Fibroblast of skin of right quadriceps (primary cell): ENCODE results near the gene POMP.
A peak's percentile ranks its signal among the peaks of the same experiment; 100 is the strongest.

Source experiments
- DNase-seq: peaks from one replicate; pipeline ENCODE4 v3.0.0-alpha.2; 2013

The POMP gene, protein sequence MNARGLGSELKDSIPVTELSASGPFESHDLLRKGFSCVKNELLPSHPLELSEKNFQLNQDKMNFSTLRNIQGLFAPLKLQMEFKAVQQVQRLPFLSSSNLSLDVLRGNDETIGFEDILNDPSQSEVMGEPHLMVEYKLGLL

DNA sequence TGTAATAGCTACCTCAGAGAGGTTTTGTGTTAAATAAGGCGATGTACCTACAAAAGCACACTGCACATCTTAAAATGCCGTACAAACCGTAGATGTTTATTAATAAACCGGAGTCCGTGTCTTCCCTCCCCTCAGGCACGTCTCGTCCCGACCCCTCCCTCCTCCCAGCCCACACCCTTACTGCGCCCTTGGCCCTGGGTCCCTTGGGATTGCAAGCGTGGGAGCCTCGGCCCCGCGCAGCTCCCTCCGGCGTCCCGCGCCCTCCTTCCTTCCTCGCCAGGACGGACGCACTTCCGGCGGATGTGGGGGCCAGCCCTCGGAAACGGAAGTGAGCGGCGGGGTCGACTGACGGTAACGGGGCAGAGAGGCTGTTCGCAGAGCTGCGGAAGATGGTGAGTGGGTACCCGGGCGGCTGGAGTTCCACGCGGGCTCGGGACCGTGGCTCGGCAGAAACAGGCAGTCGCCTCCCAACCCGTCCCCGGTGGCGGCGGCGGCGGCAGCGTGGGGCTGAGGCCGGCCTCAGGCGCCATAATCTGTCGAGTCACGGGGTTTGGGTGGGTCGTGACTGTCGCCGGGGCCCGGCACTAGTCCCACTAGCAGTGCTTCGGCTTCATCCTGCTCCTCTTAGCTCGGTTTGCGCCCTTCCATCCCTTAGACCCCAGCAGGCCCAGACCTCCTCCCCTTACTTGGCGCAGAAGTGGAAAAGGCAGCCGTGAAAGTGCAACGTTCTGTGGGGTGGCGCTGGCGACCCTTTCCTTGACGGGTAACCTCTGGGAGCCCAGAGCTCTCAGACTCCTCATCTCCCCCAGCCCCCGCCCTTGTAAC, at the start of gene POMP:
Gene POMP (plus strand): TSS at position 335 of the 825 bp plus-strand sequence. CDS start 55 bp downstream, at position 390.
- DNase-seq: peak; percentile 91

DNA sequence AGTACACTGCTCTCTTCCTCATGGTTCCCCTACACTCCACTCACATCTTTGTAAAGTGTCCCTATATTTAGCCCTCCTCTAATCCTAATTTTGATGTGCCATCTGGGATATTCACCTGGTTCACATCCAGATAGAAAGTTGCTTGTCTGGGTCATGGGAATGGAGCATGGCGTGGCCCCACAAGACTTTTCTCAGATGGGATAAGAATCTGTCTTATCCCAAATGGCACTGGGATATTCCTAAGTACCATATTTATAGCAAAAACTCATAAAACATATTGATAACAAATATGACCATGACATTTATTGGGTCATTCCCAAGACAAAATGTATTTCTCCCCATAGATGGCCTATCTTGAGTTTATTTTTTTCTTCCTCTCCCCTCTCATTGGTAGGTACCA, 49.5 kb upstream of the POMP start:
- no peak for DNase-seq

- peak; percentile 88 for DNase-seq
These were observed 49.0 kb upstream of the POMP start for GRCh38 chr13:28609926-28610325.

GRCh38 chr13:28610996-28611395, 47.9 kb upstream of the POMP start:
- DNase-seq: no peak

DNA sequence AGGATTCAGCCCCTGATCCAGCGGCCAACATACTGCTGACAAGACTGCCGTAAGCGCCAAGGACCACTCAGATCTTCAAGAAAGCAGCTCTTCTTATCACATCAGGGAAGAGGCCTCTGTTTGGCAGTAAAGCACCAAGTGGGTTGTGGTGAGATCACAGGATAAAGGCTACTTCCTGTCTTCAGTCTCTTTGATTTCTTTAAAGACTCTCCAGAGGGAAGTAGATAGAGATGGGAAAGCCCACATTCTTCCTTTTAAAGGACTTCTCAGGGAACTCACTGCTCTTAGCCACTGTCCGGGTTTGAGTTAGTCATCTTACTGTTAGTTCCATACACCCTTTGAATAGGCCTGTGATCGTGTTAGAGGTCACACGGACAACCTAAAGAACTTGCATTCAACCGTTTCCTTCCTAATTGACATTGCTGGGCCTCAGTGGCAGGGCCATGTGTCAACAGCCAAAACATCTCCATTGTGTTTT, 47.2 kb upstream of the POMP start:
- peak; percentile 33 for DNase-seq

DNA sequence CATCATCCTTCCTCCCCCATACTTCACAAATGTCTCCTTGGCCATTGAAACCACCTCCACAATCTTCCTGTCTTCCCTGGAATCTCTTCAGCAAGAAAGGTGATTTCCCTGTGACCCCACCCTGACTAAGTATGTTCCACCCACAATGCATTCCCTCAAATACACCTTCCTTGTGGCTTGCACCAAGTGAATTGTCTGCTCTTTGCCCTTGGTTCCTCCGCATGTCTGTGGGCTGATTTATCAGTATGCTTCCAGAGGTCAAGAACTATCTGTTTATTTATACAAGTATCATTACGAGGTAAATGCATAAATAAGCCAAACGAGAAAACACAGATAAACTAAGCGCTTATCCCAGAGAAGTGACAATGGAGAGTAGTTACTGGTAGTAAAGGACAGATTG, 45.4 kb upstream of the POMP start:
- no peak for DNase-seq

DNA sequence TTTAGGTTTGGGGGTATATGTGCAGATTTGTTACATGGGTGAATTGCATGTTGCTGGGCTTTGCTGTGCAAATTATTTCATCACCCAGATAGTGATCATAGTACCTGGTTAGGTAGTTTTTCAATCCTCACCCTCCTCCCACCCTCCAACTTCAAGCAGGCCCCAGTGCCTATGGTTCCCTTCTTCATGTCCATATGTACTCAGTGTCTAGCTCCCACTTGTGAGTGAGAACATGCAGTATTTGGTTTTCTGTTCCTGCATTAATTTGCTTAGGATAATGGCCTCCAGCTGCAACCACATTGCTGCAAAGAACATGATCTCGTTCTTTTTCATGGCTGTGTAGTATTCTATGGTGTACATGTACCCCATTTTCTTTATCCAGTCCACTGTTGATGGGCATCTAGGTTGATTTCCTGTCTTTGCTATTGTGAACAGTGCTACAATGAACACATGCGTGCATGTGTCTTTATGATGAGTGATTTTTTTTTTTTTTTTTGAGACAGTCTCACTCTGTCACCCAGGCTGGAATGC, 42.9 kb upstream of the POMP start:
- no peak for DNase-seq

DNA sequence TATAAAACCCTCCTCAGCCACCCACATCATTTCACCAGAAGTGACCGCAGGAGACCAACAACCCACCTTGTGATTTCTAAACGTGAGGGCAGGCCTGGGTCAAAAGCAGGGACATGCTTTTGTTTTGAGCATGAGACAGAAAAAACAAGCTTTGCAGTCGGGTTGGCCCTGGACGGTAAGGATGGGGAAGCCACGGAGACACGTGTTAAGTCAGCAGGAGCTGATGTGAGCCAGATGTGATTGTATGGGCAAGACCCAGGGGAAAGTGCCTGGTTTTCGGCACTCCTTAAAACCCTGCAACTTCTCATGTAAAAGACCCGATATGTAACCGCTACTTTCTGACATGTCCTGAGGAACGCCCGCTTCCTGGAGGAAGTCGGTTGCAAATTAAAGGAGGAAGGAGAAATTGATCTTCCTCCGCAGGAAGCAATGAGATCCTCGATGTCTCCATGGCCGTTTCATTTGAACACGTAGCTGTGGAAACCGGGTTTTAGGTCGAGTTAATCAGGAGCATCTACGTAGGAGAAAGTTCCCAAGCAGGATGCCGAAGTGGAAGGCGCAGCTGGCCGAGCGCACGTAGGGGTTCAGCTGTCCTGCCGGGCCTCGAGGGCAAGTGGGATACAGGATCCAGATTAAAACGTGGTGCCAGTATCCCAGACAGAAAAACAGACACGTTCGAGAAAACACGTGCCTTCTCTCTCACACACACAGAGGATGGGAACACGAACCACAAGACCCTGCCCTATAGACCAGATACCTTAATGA, 40.5 kb upstream of the POMP start:
- DNase-seq: no peak

DNA sequence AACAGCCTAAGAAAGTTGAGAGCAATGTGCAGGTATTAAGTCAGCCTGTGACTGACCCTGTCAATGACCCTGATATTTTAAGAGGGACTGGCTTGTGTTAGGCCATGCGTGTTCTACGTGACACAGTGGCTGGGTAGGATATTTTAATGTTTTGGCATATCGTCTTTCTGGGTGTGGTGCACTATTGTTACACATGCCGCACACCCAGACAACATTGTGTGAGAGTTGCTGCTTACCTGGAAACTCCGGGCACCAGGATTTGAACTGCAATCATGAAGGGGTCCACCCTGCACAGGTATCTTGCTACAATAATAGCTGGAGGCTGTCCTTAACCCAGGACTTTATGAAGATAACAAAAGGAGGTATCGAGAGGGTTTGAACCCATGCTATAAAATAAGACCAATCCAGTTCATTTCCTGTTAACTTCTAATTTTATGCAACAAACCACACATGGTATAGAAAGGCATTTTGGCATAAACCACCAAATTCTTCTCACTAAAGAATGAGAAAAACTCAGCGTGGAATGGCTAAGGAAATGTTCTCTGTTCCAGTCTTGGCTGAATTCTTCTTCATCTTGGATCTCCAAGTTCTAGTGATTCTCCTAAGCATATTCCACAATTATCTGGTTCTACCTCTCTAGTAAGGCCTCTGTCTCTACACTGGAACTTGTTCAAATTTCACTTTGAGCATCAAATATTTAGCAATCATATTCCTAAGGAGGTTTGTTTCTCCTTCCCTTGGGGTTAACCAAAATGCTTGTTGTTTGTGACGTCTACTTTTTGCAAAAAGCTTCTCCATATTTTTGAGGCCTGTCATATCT, 38.7 kb upstream of the POMP start:
- DNase-seq: peak; percentile 72

DNA sequence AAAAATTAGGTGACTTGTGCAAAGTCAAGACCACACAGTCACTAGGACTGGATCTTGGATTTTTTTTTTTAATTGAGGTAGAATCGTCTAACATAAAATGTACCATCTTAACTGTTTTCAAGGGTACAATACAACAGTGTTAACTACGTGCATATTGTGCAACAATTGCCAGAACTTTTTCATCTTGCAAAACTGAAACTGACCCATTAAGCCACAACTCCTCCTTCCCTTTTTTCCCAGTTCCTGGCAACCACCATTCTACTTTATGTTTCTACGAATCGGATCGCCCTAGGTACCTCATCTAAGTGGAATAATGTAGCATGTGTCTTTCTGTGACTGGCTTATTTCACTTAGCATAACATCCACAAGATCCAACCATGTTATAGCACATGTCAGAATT, 37.5 kb upstream of the POMP start:
- DNase-seq: no peak

DNA sequence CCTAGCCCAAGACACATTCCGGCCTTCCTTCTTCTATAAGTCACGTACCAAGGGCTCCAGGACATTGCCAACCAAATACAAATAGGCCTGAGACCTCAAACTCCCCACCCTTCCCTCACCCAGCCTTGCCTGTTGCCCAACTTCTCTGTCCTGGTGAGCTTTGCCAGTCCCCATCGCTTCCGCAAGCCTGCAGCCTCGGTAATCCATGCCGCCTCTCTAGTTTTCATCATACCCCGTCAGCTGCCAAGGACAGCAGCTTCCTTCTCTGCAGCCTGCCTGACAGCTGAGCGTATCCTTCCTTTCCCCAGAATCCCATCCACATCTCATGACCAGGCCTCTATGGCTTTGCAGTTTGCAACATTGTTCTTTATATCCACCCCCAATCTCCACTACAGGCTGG, 36.6 kb upstream of the POMP start:
- no peak for DNase-seq

DNA sequence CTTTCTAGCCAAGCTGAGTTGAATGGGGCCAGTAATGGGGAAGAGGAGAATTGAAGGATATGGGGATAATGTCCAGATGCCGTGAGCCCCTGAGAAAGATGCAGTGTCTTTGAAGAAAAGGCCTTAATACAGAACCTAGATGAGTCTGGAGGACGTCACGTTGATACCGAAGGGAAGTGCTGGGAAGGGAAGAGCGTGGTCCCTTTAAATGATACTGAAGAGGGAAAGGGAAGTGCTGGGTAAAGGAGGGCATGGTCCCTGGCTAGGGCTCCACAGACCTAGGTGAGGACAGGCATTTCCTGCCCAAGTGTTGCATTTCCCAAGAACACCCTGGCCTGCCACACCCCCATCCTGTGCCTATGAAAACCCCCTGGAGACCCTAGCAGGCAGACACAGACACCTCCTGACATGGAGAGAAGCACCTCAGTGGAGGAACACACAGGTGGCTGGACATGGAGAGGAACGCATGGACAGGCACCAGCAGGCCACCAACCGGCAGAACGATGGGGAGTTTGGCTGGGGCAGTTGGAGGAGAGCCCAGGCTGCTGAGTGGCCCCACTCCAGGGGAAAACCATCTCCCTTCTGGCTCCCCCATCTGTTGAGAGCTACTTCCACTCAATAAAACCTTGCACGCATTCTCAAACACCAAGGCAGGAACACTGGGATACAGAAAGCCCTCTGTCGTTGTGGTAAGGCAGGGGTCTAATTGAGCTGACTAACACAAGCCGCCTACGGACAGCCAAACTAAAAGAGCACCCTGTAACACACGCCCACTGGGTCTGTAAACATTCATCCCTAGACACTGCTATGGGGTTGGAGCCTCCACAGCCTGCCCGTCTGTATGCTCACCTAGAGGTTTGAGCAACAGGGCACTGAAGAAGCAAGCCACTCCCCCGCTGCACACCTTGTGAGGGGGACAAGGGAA, 34.9 kb upstream of the POMP start:
- peak; percentile 45 for DNase-seq

DNA sequence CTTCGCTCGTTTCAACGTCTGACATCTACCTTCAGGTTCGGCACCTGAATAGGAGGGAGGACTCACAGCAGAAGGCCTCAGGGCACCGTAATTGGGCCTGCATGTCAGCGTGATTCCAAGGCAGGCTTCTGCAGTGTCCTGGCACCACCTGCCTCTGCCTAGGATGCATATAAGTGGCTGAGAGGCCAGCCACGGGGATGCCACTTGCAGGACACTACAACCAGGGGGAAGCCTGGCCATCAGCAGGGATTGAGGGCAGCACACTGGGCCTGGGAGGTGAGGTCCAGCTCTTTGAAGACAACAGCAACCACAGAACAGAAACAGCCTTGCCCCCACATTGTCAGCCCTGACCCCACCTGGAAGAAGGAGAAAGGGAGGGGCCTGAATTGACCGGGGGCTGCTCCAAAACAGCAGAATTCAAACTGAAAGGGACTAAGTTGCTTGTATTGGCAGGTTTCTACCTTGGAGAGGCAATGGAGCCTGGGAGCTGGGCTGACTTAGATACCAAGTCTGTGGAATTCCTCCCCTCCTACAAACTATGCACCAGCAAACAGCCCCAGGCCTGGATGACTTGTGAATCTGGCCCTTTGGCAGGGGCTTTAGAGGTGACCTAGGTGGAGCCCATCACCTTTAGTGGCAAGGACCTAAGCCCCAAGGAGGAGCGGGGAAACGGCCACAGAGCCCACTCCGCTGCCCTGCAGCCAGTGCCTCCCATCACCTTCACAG, 34.1 kb upstream of the POMP start:
- no peak for DNase-seq

DNA sequence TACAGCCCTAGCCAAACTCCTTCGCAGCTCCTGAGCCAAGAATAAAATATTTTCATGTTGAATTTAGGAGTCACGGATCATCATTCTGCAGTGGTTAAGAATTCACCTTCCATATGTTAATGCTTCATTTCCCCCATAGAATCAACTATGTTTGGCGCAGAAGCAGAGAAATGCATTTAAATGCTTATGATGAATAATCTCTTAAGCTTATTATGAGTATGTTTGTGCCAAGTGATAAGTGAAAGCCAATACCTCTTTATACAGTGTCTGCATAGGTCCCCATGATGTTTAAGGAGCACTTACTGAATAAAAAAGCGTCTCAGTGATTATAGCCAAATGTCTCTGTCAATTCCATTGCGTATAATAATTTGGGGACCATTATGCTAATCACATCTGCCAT, 32.7 kb upstream of the POMP start:
- no peak for DNase-seq

DNA sequence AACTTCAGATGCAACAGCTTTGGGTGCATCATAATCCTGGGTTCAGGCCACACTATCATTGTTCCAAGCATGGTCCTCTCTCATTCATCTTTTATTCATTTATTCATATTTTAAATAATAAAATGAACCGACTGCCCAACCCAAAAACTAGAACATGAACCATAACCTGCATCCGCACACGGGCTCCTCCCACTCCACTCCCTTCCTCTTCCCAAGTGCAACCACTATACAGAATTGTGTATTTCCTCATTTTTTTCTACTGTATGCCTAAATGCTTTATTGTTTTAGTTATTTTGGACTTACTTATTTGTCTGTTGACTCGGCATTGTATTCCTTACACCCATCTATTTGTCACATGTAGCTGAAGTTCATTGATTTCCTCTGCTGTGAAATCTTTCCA, 30.7 kb upstream of the POMP start:
- no peak for DNase-seq

GRCh38 chr13:28630869-28631268, 28.1 kb upstream of the POMP start:
- no peak for DNase-seq

DNA sequence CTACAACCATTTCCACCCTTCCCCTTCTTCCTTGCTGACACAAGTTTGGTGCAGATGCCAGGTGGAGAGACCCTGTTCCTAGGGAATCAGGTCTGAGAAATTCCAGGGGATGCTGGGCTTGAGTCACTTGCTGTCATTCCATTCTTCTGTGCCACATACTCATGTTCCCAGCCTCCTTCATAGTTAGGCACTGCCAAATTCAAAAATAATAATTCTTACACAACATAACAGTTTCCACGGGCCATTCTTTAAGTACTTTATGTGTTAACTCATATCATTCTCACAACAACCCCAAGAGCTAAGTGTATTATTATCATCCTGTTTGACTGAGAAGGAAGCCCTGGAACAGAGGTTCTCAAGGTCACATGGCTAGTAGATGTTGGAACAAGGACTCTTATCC, 27.1 kb upstream of the POMP start:
- DNase-seq: no peak

GRCh38 chr13:28636069-28636468, 22.9 kb upstream of the POMP start:
- peak; percentile 86 for DNase-seq

DNA sequence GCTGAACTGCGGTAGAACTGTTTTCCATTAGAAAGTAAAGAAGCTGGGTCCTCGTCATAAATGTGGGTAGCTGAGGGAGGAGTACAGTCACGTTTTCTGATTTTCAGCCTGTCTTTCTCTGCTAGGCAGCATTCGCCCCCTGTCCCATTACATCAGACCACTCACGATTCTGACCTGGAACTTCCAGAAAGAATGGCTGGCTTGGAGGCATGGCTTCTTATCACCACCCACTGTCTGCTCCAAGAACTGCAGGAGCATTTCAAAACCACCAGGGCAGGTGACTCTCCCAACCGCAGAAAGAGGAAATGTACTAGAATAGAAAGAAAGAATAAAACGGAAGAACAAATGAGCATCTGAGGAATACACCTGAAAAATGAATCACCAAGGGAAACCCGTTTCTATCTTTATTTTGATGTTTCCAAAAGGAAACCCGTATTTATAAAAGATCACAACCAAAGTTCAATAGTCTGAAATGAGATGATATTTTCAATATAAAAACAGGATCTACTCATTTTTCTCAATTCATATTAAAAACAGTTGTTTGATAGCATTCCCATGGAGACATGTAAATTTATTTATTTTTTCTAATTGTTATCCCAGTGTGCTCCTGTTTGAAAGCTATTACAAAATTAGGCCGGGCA, 22.1 kb upstream of the POMP start:
- DNase-seq: peak; percentile 79

GRCh38 chr13:28637714-28638355, 21.1 kb upstream of the POMP start:
- no peak for DNase-seq
